Right lobe of liver (tissue), 6 donors: Measurements from ENCODE around the gene ZP2. TPM values are rescaled to one million over a fixed set of nuclear protein-coding genes. Genes with fewer than 3 reads are reported as not detected.

Experiments used
- ATAC-seq, 4 donors: fragments of 200-7000 bp; cut with Tn5 transposase; one replicate each; pipeline ENCODE4 v1.9.1; 2020; ENCODE audit warnings: mild to moderate bottlenecking in 4 of 4, moderate library complexity in 4 of 4
- DNase-seq, 3 donors: peaks; one replicate each; pipeline ENCODE4 v3.0.0-alpha.2; 2020
- H3K27ac ChIP-seq, 3 donors: fragments of 200-600 bp; one replicate each; pipeline ENCODE4 v1.8.0; 2022
- H3K27me3 ChIP-seq, 2 donors: fragments of 200-600 bp; one replicate each; pipeline ENCODE4 v1.8.0; 2022
- H3K36me3 ChIP-seq, 4 donors: fragments of 200-600 bp; sonication (generic) in 1 of 4; one replicate each; pipeline versions ENCODE4 v1.5.1 to v1.8.0; 2017 to 2022; ENCODE audit warnings: control low read depth in 1 of 4
- H3K4me1 ChIP-seq, 4 donors: fragments of 200-600 bp; sonication (generic) in 1 of 4; one replicate each; pipeline versions ENCODE4 v1.5.1 to v1.8.0; 2017 to 2022; ENCODE audit warnings: control low read depth in 1 of 4
- H3K4me3 ChIP-seq, 3 donors: fragments of 200-600 bp; one replicate each; pipeline ENCODE4 v1.8.0; 2022
- H3K9me3 ChIP-seq, 4 donors: fragments of 200-600 bp; sonication (generic) in 1 of 4; one replicate each; pipeline versions ENCODE4 v1.5.1 to v1.8.0; 2017 to 2022; ENCODE audit warnings: control low read depth in 1 of 4
- CTCF ChIP-seq, 4 donors: fragments of 200-600 bp in 3 of 4; fragments of 450-650 bp in 1 of 4; IDR thresholded peaks; one replicate each; pipeline versions ENCODE4 v1.5.1 to v1.8.0; 2016 to 2022; ENCODE audit warnings: antibody characterized with exemption in 4 of 4, mild to moderate bottlenecking in 2 of 4
- POLR2A ChIP-seq: fragments of 450-650 bp; IDR thresholded peaks from one replicate; pipeline ENCODE4 v1.6.1; 2017; ENCODE audit warnings: antibody characterized with exemption, mild to moderate bottlenecking
- WGBS: methylation state at CpG from one replicate; pipeline ENCODE4 v1.1.6; 2018; ENCODE audit warnings: low coverage, low lambda C conversion rate; ENCODE audit not compliant: insufficient coverage; ENCODE audit errors: missing lambda C conversion rate; 5-methylcytosine and 5-hydroxymethylcytosine counted together
- intact Hi-C, 2 donors: fragments of 100-400 bp; cut with DNase I; formaldehyde crosslinking; loops; one replicate each; pipeline versions ENCODE4 v1.11.2 to v1.14.1; 2022
- total RNA-seq, 6 experiments: library from RNA; depleted of rRNA in 2 of 6; stranded (reverse); fragments of >200 nt in 2 of 6; fragmentation: NEBNext Ultra II Directional in 3 of 6; extraction: Animal tissue kit (Norgen Biotek cat#: 25700) in 3 of 6; gene quantifications; one replicate each; pipeline versions ENCODE4 v1.1.0 to v1.2.4, GENCODE V29; 2016 to 2023
- donor health status: DM: no; HTN: yes; CAD: no.
- donor health status: DM: no; HTN: no; CAD: no.
- donor health status: DM: no; HTN: no; CAD: no.
- donor health status: DM: no; HTN: yes; CAD: no.
- donor health status: DM: no; HTN: yes; CAD: no.

The ZP2 gene
- total RNA-seq, 6 experiments from 2014 or later: not detected

GRCh38 chr16:21150375-21151001 is 60.9 kb downstream of the ZP2 start, which contains the start of gene DNAH3:
Gene DNAH3 (minus strand): TSS chr16:21150846. CDS start chr16:21150319, 527 bp downstream.
- DNase-seq (no peak), ATAC-seq (peak in 3 of 4 donors; percentile 22 to 39 (median 38))
- H3K9me3 ChIP-seq: no peaks in the 10 kb centered on the region
- intact Hi-C loops: loop anchor here in 1 of 2 donors (10.0 kb wide), 1 partner anchor 404 kb away; no protein-coding TSS in a partner anchor
- H3K36me3 ChIP-seq: no peaks in the 10 kb centered on the region
- 15% methylated on average over 7 of the region's 8 CpGs for WGBS
- H3K27ac ChIP-seq: no peak within 1 kb of the TSS
- TF ChIP-seq POLR2A (no peak), CTCF (IDR thresholded peaks at IDR 0.05) (no peak)
- no peak within 1 kb of the TSS for H3K4me3 ChIP-seq
- H3K27me3 ChIP-seq: no peaks in the 10 kb centered on the region
- no peaks in the 10 kb centered on the region for H3K4me1 ChIP-seq

Other genes with a start within 250 kb of the ZP2 start
- gene DNAH3, start 60.7 kb downstream of the ZP2 start, total RNA-seq: not detected
- 1 to 10 TPM; 1.5 to 3.1 (median 2.1) TPM for gene LDAF1, start 52.9 kb downstream of the ZP2 start, total RNA-seq
- 10 to 100 TPM in 5 of 6 experiments, 1 to 10 TPM in 1; 10.0 to 16.3 (median 11.4) TPM for gene ANKS4B, start 22.1 kb upstream of the ZP2 start, total RNA-seq
- 10 to 100 TPM in 2 of 6 experiments, 1 to 10 TPM in 4; 4.4 to 14.9 (median 5.9) TPM for gene CRYM, start 66.7 kb upstream of the ZP2 start, total RNA-seq